Right hindlimb (tissue), 1 donor: Measurements from ENCODE around the gene ZNF121.
A peak's percentile ranks its signal among the peaks of the same experiment; 100 is the strongest.
"Not testable (repeated sequence)": the region's sequence is repeated elsewhere in the genome, so short reads cannot be mapped to it uniquely, and the experiment has no call there.

ENCODE experiments used
- DNase-seq: peaks from one replicate; pipeline ENCODE4 v3.0.0-alpha.2; 2018

The ZNF121 gene

GRCh38 chr19:9584073-9584833, at the start of gene ZNF121:
TSS of gene ZNF121 (minus strand) at chr19:9584504. CDS start at chr19:9568097, 16,407 bp downstream.
- DNase-seq, result peak; percentile 93

GRCh38 chr19:9627856-9628255, 43.6 kb upstream of the ZNF121 start:
- no peak for DNase-seq

- no peak for DNase-seq
Observed at GRCh38 chr19:9622531-9622930, 38.2 kb upstream of the ZNF121 start.

- peak; percentile 93 for DNase-seq
Observed at GRCh38 chr19:9621156-9622037, 37.1 kb upstream of the ZNF121 start, which contains the start of gene ZNF561. TSS of gene ZNF561 (minus strand) at chr19:9621232. CDS start at chr19:9619456, 1,776 bp downstream.

GRCh38 chr19:9620842-9621155, 36.5 kb upstream of the ZNF121 start:
- no peak for DNase-seq

- DNase-seq, result no peak
Observed at GRCh38 chr19:9615844-9616243, 31.5 kb upstream of the ZNF121 start.

- no peak for DNase-seq
Observed at GRCh38 chr19:9610484-9611113, 26.3 kb upstream of the ZNF121 start.

GRCh38 chr19:9608912-9609311, 24.6 kb upstream of the ZNF121 start:
- DNase-seq, result no peak

GRCh38 chr19:9597027-9597426, 12.7 kb upstream of the ZNF121 start:
- DNase-seq, result no peak

GRCh38 chr19:9586764-9587163, 2.5 kb upstream of the ZNF121 start:
- peak; percentile 55 for DNase-seq

- DNase-seq, result not testable (repeated sequence)
Observed at GRCh38 chr19:9582081-9582725, 2.1 kb downstream of the ZNF121 start.

- DNase-seq, result no peak
Observed at GRCh38 chr19:9580728-9581127, 3.6 kb downstream of the ZNF121 start.

GRCh38 chr19:9570255-9570654, 14.0 kb downstream of the ZNF121 start:
- DNase-seq, result no peak

- no peak for DNase-seq
Observed at GRCh38 chr19:9566729-9567128, 17.6 kb downstream of the ZNF121 start.

GRCh38 chr19:9565900-9566705, 18.2 kb downstream of the ZNF121 start:
- DNase-seq, result no peak

- no peak for DNase-seq
Observed at GRCh38 chr19:9552536-9553274, 31.6 kb downstream of the ZNF121 start.

GRCh38 chr19:9547870-9548269, 36.4 kb downstream of the ZNF121 start:
- no peak for DNase-seq

- not testable (repeated sequence) for DNase-seq
Observed at GRCh38 chr19:9541281-9541680, 43.0 kb downstream of the ZNF121 start.

GRCh38 chr19:9539921-9540320, 44.4 kb downstream of the ZNF121 start:
- DNase-seq, result not testable (repeated sequence)

GRCh38 chr19:9539201-9539600, 45.1 kb downstream of the ZNF121 start:
- DNase-seq, result not testable (repeated sequence)
